ENCODE results near the gene TIMMDC1.

The TIMMDC1 gene

GRCh38 chr3:119517112-119517511, 18.8 kb downstream of the TIMMDC1 start:
- Histone ChIP-seq H3K4me1 (ENCODE audit: control insufficient read depth, insufficient read depth, low read length) (no peaks in the 10 kb centered on the region), H3K9me3 (ENCODE audit: control insufficient read depth, insufficient read depth, low read length) (no peaks in the 10 kb centered on the region), H3K36me3 (ENCODE audit: control insufficient read depth, insufficient read depth, low read length) (peaks cover 22% of the 10 kb centered on the region), H3K9ac (ENCODE audit: low read depth, low read length) (no peak overlapping the region), H3K27me3 (ENCODE audit: control insufficient read depth, insufficient read depth, low read length) (no peaks in the 10 kb centered on the region), H3K4me3 (ENCODE audit: low read depth, low read length) (no peak overlapping the region)

- peaks cover 20% of the 10 kb centered on the region for H3K36me3 ChIP-seq (ENCODE audit: control insufficient read depth, insufficient read depth, low read length)
Observed at GRCh38 chr3:119518026-119518425, 19.7 kb downstream of the TIMMDC1 start.

GRCh38 chr3:119524931-119525662, 26.8 kb downstream of the TIMMDC1 start:
- H3K36me3 ChIP-seq (ENCODE audit: control insufficient read depth, insufficient read depth, low read length) = no peaks in the 10 kb centered on the region
- H3K27me3 ChIP-seq (ENCODE audit: control insufficient read depth, insufficient read depth, low read length) = no peaks in the 10 kb centered on the region
- no peaks in the 10 kb centered on the region for H3K9me3 ChIP-seq (ENCODE audit: control insufficient read depth, insufficient read depth, low read length)
- no peak overlapping the region for H3K4me3 ChIP-seq (ENCODE audit: low read depth, low read length)
- peaks cover 2% of the 10 kb centered on the region for H3K4me1 ChIP-seq (ENCODE audit: control insufficient read depth, insufficient read depth, low read length)
- no peak overlapping the region for H3K9ac ChIP-seq (ENCODE audit: low read depth, low read length)

More at GRCh38 chr3:119518026-119518425, 19.7 kb downstream of the TIMMDC1 start:
- Histone ChIP-seq H3K27me3 (ENCODE audit: control insufficient read depth, insufficient read depth, low read length) (no peaks in the 10 kb centered on the region), H3K9me3 (ENCODE audit: control insufficient read depth, insufficient read depth, low read length) (no peaks in the 10 kb centered on the region), H3K4me1 (ENCODE audit: control insufficient read depth, insufficient read depth, low read length) (no peaks in the 10 kb centered on the region), H3K4me3 (ENCODE audit: low read depth, low read length) (no peak overlapping the region), H3K9ac (ENCODE audit: low read depth, low read length) (no peak overlapping the region)

- H3K36me3 ChIP-seq (ENCODE audit: control insufficient read depth, insufficient read depth, low read length) = no peaks in the 10 kb centered on the region
- peaks cover 2% of the 10 kb centered on the region for H3K4me1 ChIP-seq (ENCODE audit: control insufficient read depth, insufficient read depth, low read length)
- no peak overlapping the region for H3K9ac ChIP-seq (ENCODE audit: low read depth, low read length)
- H3K27me3 ChIP-seq (ENCODE audit: control insufficient read depth, insufficient read depth, low read length) = no peaks in the 10 kb centered on the region
- H3K4me3 ChIP-seq (ENCODE audit: low read depth, low read length) = no peak overlapping the region
- no peaks in the 10 kb centered on the region for H3K9me3 ChIP-seq (ENCODE audit: control insufficient read depth, insufficient read depth, low read length)
Observed at GRCh38 chr3:119527714-119528113, 29.4 kb downstream of the TIMMDC1 start.

GRCh38 chr3:119529883-119530282, 31.5 kb downstream of the TIMMDC1 start:
- Histone ChIP-seq H3K9ac (ENCODE audit: low read depth, low read length) (no peak overlapping the region), H3K4me3 (ENCODE audit: low read depth, low read length) (no peak overlapping the region), H3K9me3 (ENCODE audit: control insufficient read depth, insufficient read depth, low read length) (no peaks in the 10 kb centered on the region), H3K4me1 (ENCODE audit: control insufficient read depth, insufficient read depth, low read length) (peaks cover 2% of the 10 kb centered on the region), H3K27me3 (ENCODE audit: control insufficient read depth, insufficient read depth, low read length) (no peaks in the 10 kb centered on the region), H3K36me3 (ENCODE audit: control insufficient read depth, insufficient read depth, low read length) (no peaks in the 10 kb centered on the region)

GRCh38 chr3:119530456-119530855, 32.1 kb downstream of the TIMMDC1 start:
- Histone ChIP-seq H3K4me1 (ENCODE audit: control insufficient read depth, insufficient read depth, low read length) (peaks cover under 1% of the 10 kb centered on the region), H3K4me3 (ENCODE audit: low read depth, low read length) (no peak overlapping the region), H3K27me3 (ENCODE audit: control insufficient read depth, insufficient read depth, low read length) (no peaks in the 10 kb centered on the region), H3K9me3 (ENCODE audit: control insufficient read depth, insufficient read depth, low read length) (no peaks in the 10 kb centered on the region), H3K36me3 (ENCODE audit: control insufficient read depth, insufficient read depth, low read length) (no peaks in the 10 kb centered on the region), H3K9ac (ENCODE audit: low read depth, low read length) (no peak overlapping the region)

- Histone ChIP-seq H3K9me3 (ENCODE audit: control insufficient read depth, insufficient read depth, low read length) (no peaks in the 10 kb centered on the region), H3K9ac (ENCODE audit: low read depth, low read length) (no peak overlapping the region), H3K27me3 (ENCODE audit: control insufficient read depth, insufficient read depth, low read length) (no peaks in the 10 kb centered on the region), H3K4me3 (ENCODE audit: low read depth, low read length) (no peak overlapping the region), H3K36me3 (ENCODE audit: control insufficient read depth, insufficient read depth, low read length) (no peaks in the 10 kb centered on the region), H3K4me1 (ENCODE audit: control insufficient read depth, insufficient read depth, low read length) (no peaks in the 10 kb centered on the region)
Observed at GRCh38 chr3:119531151-119531550, 32.8 kb downstream of the TIMMDC1 start.

GRCh38 chr3:119534296-119534695, 35.9 kb downstream of the TIMMDC1 start:
- H3K4me3 ChIP-seq (ENCODE audit: low read depth, low read length) = no peak overlapping the region
- H3K4me1 ChIP-seq (ENCODE audit: control insufficient read depth, insufficient read depth, low read length) = no peaks in the 10 kb centered on the region
- H3K36me3 ChIP-seq (ENCODE audit: control insufficient read depth, insufficient read depth, low read length) = no peaks in the 10 kb centered on the region
- no peak overlapping the region for H3K9ac ChIP-seq (ENCODE audit: low read depth, low read length)
- no peaks in the 10 kb centered on the region for H3K9me3 ChIP-seq (ENCODE audit: control insufficient read depth, insufficient read depth, low read length)
- no peaks in the 10 kb centered on the region for H3K27me3 ChIP-seq (ENCODE audit: control insufficient read depth, insufficient read depth, low read length)

- H3K4me3 ChIP-seq (ENCODE audit: low read depth, low read length) = no peak overlapping the region
- no peak overlapping the region for H3K9ac ChIP-seq (ENCODE audit: low read depth, low read length)
- no peaks in the 10 kb centered on the region for H3K27me3 ChIP-seq (ENCODE audit: control insufficient read depth, insufficient read depth, low read length)
- no peaks in the 10 kb centered on the region for H3K4me1 ChIP-seq (ENCODE audit: control insufficient read depth, insufficient read depth, low read length)
- H3K9me3 ChIP-seq (ENCODE audit: control insufficient read depth, insufficient read depth, low read length) = no peaks in the 10 kb centered on the region
- H3K36me3 ChIP-seq (ENCODE audit: control insufficient read depth, insufficient read depth, low read length) = no peaks in the 10 kb centered on the region
Observed at GRCh38 chr3:119536757-119537156, 38.4 kb downstream of the TIMMDC1 start.

- no peaks in the 10 kb centered on the region for H3K36me3 ChIP-seq (ENCODE audit: control insufficient read depth, insufficient read depth, low read length)
- H3K9ac ChIP-seq (ENCODE audit: low read depth, low read length) = no peak overlapping the region
- H3K4me1 ChIP-seq (ENCODE audit: control insufficient read depth, insufficient read depth, low read length) = no peaks in the 10 kb centered on the region
- H3K4me3 ChIP-seq (ENCODE audit: low read depth, low read length) = no peak overlapping the region
- no peaks in the 10 kb centered on the region for H3K9me3 ChIP-seq (ENCODE audit: control insufficient read depth, insufficient read depth, low read length)
- no peaks in the 10 kb centered on the region for H3K27me3 ChIP-seq (ENCODE audit: control insufficient read depth, insufficient read depth, low read length)
Observed at GRCh38 chr3:119538772-119539171, 40.4 kb downstream of the TIMMDC1 start.

GRCh38 chr3:119541547-119541946, 43.2 kb downstream of the TIMMDC1 start:
- no peaks in the 10 kb centered on the region for H3K36me3 ChIP-seq (ENCODE audit: control insufficient read depth, insufficient read depth, low read length)
- H3K27me3 ChIP-seq (ENCODE audit: control insufficient read depth, insufficient read depth, low read length) = no peaks in the 10 kb centered on the region
- no peak overlapping the region for H3K4me3 ChIP-seq (ENCODE audit: low read depth, low read length)
- H3K4me1 ChIP-seq (ENCODE audit: control insufficient read depth, insufficient read depth, low read length) = no peaks in the 10 kb centered on the region
- no peak overlapping the region for H3K9ac ChIP-seq (ENCODE audit: low read depth, low read length)
- no peaks in the 10 kb centered on the region for H3K9me3 ChIP-seq (ENCODE audit: control insufficient read depth, insufficient read depth, low read length)

GRCh38 chr3:119542168-119542767, 43.9 kb downstream of the TIMMDC1 start:
- no peaks in the 10 kb centered on the region for H3K27me3 ChIP-seq (ENCODE audit: control insufficient read depth, insufficient read depth, low read length)
- H3K4me3 ChIP-seq (ENCODE audit: low read depth, low read length) = no peak overlapping the region
- no peaks in the 10 kb centered on the region for H3K9me3 ChIP-seq (ENCODE audit: control insufficient read depth, insufficient read depth, low read length)
- no peak overlapping the region for H3K9ac ChIP-seq (ENCODE audit: low read depth, low read length)
- no peaks in the 10 kb centered on the region for H3K4me1 ChIP-seq (ENCODE audit: control insufficient read depth, insufficient read depth, low read length)
- no peaks in the 10 kb centered on the region for H3K36me3 ChIP-seq (ENCODE audit: control insufficient read depth, insufficient read depth, low read length)
